Fibroblast of gingiva (primary cell): ENCODE data around the gene NRN1L.

Experiments used
- DNase-seq: peaks from one replicate; pipeline ENCODE4 v3.0.0-alpha.2; 2011; ENCODE audit warnings: low read depth

The NRN1L gene

GRCh38 chr16:67935402-67936123 is 50.9 kb downstream of the NRN1L start:
- peak; percentile 86 for DNase-seq
